Mesothelial cell of epicardium (in vitro differentiated cells): ENCODE results near the gene GPRC6A. TPM values are rescaled to one million over a fixed set of nuclear protein-coding genes. Genes with fewer than 3 reads are reported as not detected.

ENCODE experiments used
- DNase-seq, 2 experiments: peaks; one replicate each; pipeline ENCODE4 v3.0.0; 2021; ENCODE audit warnings: low spot score in 2 of 2; ENCODE audit not compliant: unreplicated experiment in 2 of 2
- H3K27ac Mint-ChIP-seq: 2 replicates; pipeline ENCODE4 v1.8.0; 2021; ENCODE audit warnings: mixed read lengths
- H3K27me3 Mint-ChIP-seq: 2 replicates; pipeline ENCODE4 v1.8.0; 2021; ENCODE audit warnings: low read depth, mixed read lengths
- H3K36me3 Mint-ChIP-seq: 2 replicates; pipeline ENCODE4 v1.8.0; 2021; ENCODE audit warnings: mixed read lengths
- H3K4me1 Mint-ChIP-seq: 2 replicates; pipeline ENCODE4 v1.8.0; 2021; ENCODE audit warnings: mixed read lengths
- H3K4me3 Mint-ChIP-seq: 2 replicates; pipeline ENCODE4 v1.8.0; 2021; ENCODE audit warnings: mild to moderate bottlenecking, moderate library complexity, mixed read lengths
- H3K9me3 Mint-ChIP-seq: 2 replicates; pipeline ENCODE4 v1.8.0; 2021; ENCODE audit warnings: mixed read lengths
- CTCF ChIP-seq: fragments of 200-600 bp; sonication (generic); IDR thresholded peaks from one replicate; pipeline ENCODE4 v1.5.0; 2021; ENCODE audit warnings: antibody characterized with exemption; ENCODE audit not compliant: unreplicated experiment
- total RNA-seq: library from RNA; stranded (reverse); gene quantifications from 3 replicates; pipeline ENCODE4 v1.2.1, GENCODE V29; 2021

The GPRC6A gene
- total RNA-seq: 0.18 to 0.40 TPM (median 0.32 TPM) in 3 replicates

GRCh38 chr6:116828983-116829382 is at the start of gene GPRC6A:
Gene GPRC6A (minus strand): TSS chr6:116829083. CDS start chr6:116829013, 70 bp downstream.
- Mint-ChIP-seq H3K4me1 (peaks cover 42% of the 10 kb centered on the region), H3K36me3 (peaks cover 3% of the 10 kb centered on the region), H3K9me3 (peaks cover 28% of the 10 kb centered on the region), H3K4me3 (no peak within 1 kb of the TSS), H3K27me3 (no peaks in the 10 kb centered on the region), H3K27ac (peak within 1 kb of the TSS; percentile 71)
- DNase-seq: no peak
- TF ChIP-seq CTCF: no peak

DNA sequence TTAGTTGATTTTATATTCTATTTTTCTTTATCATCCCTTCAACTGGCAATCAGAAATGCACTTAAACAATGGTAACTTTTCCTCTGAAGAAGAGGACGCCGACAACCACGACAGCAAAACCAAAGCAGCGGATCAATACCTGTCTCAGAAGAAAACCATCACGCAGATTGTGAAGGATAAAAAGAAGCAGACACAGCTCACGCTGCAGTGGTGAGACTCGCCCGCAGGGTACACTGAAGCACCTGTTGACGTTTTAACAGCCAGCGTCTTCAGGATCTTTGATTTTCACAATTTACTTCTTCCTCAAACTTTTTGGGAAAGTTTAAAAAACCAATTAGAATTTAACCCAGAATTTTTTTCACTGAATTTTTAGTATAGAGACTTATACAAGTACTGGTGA is 48.9 kb upstream of the GPRC6A start:
- Mint-ChIP-seq H3K36me3 (no peaks in the 10 kb centered on the region), H3K4me1 (peaks cover 24% of the 10 kb centered on the region), H3K27me3 (peaks cover 52% of the 10 kb centered on the region), H3K27ac (no peak overlapping the region), H3K4me3 (peak overlapping the region; percentile 79), H3K9me3 (no peaks in the 10 kb centered on the region)
- no peak for DNase-seq
- TF ChIP-seq CTCF: no peak

DNA sequence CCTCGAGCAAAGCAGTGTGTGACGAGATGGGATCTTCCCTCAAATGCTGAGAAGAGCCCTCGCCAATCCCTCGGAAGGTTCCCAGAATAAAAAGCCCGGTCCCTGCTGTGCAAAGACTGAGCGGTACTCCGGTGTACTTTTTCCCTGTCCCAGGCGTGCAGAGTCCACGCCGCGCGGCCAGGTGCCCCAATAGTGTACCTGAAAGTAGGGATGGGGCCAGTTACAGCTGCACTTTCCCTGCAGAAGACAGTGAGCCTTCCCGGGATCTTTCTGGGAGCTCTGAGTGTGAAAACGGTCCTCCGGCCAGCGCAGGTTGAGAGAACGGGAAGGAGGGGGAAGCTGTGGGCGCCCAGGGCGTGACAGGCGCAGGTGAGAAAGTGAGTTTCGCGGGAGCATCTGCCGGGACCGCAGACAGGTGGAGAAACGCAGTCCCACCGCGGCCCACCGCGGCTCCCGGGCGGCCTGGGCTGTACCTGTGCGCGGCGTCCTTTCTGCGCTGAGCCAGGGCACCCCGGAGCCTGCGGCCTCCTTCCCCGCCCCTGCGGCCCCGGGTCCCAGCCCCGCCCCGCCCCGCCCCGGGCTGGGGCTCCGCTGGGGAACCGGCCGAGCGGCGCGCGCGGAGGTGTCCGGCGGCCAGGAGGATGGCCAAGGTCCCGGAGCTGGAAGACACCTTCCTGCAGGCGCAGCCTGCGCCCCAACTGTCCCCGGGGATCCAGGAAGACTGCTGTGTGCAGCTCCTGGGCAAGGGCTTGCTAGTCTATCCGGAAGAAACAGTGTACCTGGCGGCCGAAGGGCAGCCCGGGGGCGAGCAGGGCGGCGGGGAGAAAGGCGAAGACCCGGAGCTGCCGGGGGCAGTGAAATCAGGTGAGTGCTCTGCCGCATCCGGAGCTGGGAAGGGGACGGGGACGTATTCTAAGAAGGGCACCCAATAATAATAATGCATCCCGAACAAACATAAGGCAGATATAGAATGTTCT is 48.0 kb upstream of the GPRC6A start, which contains the start of gene RFX6:
RFX6 (plus strand) TSS at position 608 of the 977 bp plus-strand sequence; CDS start at position 642, 34 bp downstream.
- Mint-ChIP-seq H3K27ac (no peak within 1 kb of the TSS), H3K27me3 (peaks cover 52% of the 10 kb centered on the region), H3K4me3 (peak within 1 kb of the TSS; percentile 88), H3K9me3 (peaks cover 5% of the 10 kb centered on the region), H3K4me1 (peaks cover 18% of the 10 kb centered on the region), H3K36me3 (no peaks in the 10 kb centered on the region)
- DNase-seq: peak; percentile 21 to 42
- no peak for TF ChIP-seq CTCF

GRCh38 chr6:116876107-116876506 is 47.2 kb upstream of the GPRC6A start:
- Mint-ChIP-seq H3K27ac (no peak overlapping the region), H3K4me1 (peaks cover 18% of the 10 kb centered on the region), H3K9me3 (peaks cover 5% of the 10 kb centered on the region), H3K4me3 (peak overlapping the region; percentile 88), H3K36me3 (no peaks in the 10 kb centered on the region), H3K27me3 (peaks cover 52% of the 10 kb centered on the region)
- no peak for DNase-seq
- no peak for TF ChIP-seq CTCF

DNA sequence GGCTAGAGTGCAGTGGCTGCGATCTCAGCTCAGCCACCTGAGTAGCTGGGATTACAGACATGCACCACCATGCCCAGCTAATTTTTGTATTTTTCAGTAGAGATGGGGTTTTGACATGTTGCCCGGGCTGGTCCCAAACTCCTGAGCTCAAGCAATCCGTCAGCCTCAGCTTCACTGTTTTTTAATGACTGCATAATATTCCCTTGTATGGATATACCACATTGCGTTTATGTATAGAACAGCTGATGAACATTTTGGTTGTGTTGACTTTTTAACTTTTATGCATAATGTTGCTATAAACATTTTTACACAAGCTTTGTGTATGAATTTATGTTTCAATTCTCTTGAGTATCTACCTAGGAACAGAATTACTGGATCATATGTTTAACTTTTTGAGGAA is 43.9 kb upstream of the GPRC6A start:
- TF ChIP-seq CTCF: no peak
- no peak overlapping the region for H3K4me3 Mint-ChIP-seq
- H3K36me3 Mint-ChIP-seq: no peaks in the 10 kb centered on the region
- H3K27ac Mint-ChIP-seq: no peak overlapping the region
- H3K9me3 Mint-ChIP-seq: peaks cover 12% of the 10 kb centered on the region
- H3K4me1 Mint-ChIP-seq: peaks cover 16% of the 10 kb centered on the region
- no peak for DNase-seq
- peaks cover 43% of the 10 kb centered on the region for H3K27me3 Mint-ChIP-seq
